Measurements from ENCODE around the gene MSI2.

The MSI2 gene

DNA sequence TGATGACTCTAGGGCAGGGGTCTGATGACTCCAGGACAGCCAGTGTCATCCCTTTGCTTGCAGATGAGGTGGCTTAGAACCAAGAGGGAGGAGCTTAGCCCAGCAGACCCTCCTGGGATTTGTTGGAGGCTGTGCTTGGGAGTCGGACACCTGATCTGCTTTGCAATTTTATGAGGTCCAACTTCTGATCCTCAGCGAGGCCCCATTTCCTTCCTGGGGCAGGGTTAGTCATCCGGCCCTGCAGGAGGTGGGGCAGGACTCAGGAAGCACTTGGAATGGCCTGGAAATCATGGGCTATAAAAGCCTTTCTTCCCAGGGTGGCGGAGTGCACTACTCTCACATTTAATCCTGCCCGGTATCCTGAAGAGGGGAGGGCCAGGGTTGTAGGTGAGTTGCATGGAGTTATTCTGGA, 168.5 kb downstream of the MSI2 start:
- 0 out of 2 replicates have a peak, but pooled peaks have one; percentile 22 for TF ChIP-seq NFIC (IDR thresholded peaks at IDR 0.05)
- no peak for TF ChIP-seq TAF1 (IDR thresholded peaks at IDR 0.05; ENCODE audit: low read depth)
- peak; percentile 57; the same call in 1 of the 2 replicates for TF ChIP-seq EP300 (IDR thresholded peaks at IDR 0.05; ENCODE audit: borderline replicate concordance)
- no peak for TF ChIP-seq MAX (IDR thresholded peaks at IDR 0.05)
- TF ChIP-seq RAD21 (IDR thresholded peaks at IDR 0.05; ENCODE audit: low read depth) = no peak
- TF ChIP-seq TCF12 (IDR thresholded peaks at IDR 0.05; ENCODE audit: low read depth) = peak; percentile 36; the same call in 1 of the 2 replicates
- TF ChIP-seq, protein P1, sequence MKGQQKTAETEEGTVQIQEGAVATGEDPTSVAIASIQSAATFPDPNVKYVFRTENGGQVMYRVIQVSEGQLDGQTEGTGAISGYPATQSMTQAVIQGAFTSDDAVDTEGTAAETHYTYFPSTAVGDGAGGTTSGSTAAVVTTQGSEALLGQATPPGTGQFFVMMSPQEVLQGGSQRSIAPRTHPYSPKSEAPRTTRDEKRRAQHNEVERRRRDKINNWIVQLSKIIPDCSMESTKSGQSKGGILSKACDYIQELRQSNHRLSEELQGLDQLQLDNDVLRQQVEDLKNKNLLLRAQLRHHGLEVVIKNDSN (IDR thresholded peaks at IDR 0.05) = no peak
- no peak for TF ChIP-seq CREB1 (IDR thresholded peaks at IDR 0.05; ENCODE audit: low read depth)
- no peak for TF ChIP-seq EGR1 (IDR thresholded peaks at IDR 0.05)

DNA sequence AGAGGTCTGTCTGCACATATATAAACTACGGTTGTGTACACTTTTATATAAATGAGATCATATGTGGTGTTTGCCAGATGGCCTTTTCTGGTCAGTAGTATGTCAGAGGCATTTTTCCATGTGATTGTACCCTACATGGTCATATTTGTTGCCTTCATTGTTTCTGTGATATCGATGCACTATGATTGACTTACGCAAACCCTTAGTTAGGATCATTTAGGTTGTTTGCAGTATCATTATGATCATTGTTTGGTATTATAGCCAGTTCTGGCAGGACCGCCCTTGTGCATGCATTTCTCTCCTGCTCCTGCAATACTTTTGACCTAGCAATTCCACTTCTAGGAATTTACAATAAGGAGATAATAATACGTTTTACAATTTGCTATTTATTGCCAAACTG, 169.1 kb downstream of the MSI2 start:
- no peak for TF ChIP-seq MAX (IDR thresholded peaks at IDR 0.05)
- TF ChIP-seq NFIC (IDR thresholded peaks at IDR 0.05) = no peak
- TF ChIP-seq ZBTB7A (IDR thresholded peaks at IDR 0.05; ENCODE audit: low read depth) = no peak
- no peak for TF ChIP-seq CEBPB (IDR thresholded peaks at IDR 0.05)
- no peak for TF ChIP-seq TCF12 (IDR thresholded peaks at IDR 0.05; ENCODE audit: low read depth)
- no peak for TF ChIP-seq RAD21 (IDR thresholded peaks at IDR 0.05; ENCODE audit: low read depth)
- TF ChIP-seq, protein P1 (IDR thresholded peaks at IDR 0.05) = no peak
- no peak for TF ChIP-seq CREB1 (IDR thresholded peaks at IDR 0.05; ENCODE audit: low read depth)
- no peak for TF ChIP-seq REST (IDR thresholded peaks at IDR 0.05; ENCODE audit: low read depth)
- TF ChIP-seq YY1 (IDR thresholded peaks at IDR 0.05; ENCODE audit: low read depth) = no peak
- TF ChIP-seq FOXM1 (IDR thresholded peaks at IDR 0.05; ENCODE audit: borderline replicate concordance, low read depth) = no peak
- TF ChIP-seq EP300 (IDR thresholded peaks at IDR 0.05; ENCODE audit: borderline replicate concordance) = no peak
- no peak for TF ChIP-seq TEAD4 (IDR thresholded peaks at IDR 0.05)

DNA sequence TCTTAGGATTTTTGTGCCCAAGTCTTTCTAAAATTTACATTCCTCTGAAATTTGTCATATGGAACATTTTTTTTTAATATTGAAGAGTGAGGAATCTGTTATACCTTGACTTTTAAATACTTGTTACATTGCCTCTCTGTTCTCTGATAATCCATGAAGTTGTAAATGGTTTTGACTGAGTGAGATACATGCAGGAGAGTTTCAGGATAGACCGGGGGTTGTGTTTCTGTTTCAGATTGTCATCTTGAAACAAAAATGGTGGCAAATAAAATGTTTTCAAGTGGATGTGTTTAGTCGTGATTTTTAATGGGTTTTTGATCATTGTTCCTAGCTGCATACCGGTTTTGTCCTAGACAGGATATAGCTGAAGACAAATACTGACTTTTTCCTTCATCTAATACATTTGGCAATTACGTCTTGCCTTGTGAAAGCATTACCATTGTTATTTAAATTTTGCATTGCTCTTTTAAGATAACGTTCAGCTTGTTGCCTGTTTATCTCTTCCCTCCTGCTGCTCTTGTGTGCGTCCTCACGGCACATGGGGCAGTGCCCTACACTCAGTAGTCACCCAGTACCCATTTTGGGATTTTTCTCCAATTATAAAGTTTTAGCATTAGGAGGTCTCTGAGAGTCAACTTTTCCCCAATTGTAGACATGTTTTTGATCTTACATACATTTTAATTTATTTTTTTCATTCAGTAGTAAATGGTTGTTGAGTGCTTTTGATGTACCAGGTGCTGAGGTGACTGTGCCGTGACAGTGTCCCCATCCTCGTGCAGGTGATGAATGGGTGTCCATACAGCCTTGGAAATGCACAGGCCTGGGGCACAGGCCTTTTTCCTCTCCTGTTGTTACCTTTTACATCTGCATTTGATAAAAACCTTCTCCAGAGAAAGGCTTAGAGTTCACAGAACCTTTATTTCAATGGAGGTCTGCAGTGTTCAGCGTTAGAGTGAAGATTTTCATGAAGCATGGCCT, 169.9 kb downstream of the MSI2 start:
- TF ChIP-seq, protein P1 (IDR thresholded peaks at IDR 0.05) = no peak
- no peak for TF ChIP-seq CEBPB (IDR thresholded peaks at IDR 0.05)
- TF ChIP-seq EP300 (IDR thresholded peaks at IDR 0.05; ENCODE audit: borderline replicate concordance) = no peak
- TF ChIP-seq NFIC (IDR thresholded peaks at IDR 0.05) = no peak
- TF ChIP-seq TCF12 (IDR thresholded peaks at IDR 0.05; ENCODE audit: low read depth) = no peak
- no peak for TF ChIP-seq TEAD4 (IDR thresholded peaks at IDR 0.05)
- no peak for TF ChIP-seq MAX (IDR thresholded peaks at IDR 0.05)
- no peak for TF ChIP-seq EGR1 (IDR thresholded peaks at IDR 0.05)
- TF ChIP-seq TAF1 (IDR thresholded peaks at IDR 0.05; ENCODE audit: low read depth) = no peak
- TF ChIP-seq REST (IDR thresholded peaks at IDR 0.05; ENCODE audit: low read depth) = no peak
- no peak for TF ChIP-seq CREB1 (IDR thresholded peaks at IDR 0.05; ENCODE audit: low read depth)
- no peak for TF ChIP-seq YY1 (IDR thresholded peaks at IDR 0.05; ENCODE audit: low read depth)

DNA sequence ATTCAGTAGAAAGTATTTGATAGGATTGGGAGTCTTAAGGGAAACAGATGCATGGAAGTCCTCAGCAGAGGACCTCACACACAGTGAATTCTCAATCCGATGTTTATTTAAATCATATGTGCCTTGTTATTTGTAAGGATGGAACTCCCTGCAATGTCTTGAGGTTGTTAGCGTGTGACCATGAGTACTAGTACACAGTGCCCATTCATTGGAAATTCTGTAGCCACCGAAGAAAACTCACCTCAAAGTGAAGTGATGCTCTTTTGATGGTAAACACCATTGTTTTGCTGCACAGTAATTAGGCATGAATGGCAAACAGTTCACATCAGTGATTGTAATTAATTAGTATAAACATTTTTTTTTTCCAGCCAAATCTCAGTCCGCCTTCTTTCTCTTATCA, 173.6 kb downstream of the MSI2 start:
- TF ChIP-seq NFIC (IDR thresholded peaks at IDR 0.05) (no peak), TCF12 (IDR thresholded peaks at IDR 0.05; ENCODE audit: low read depth) (no peak), TAF1 (IDR thresholded peaks at IDR 0.05; ENCODE audit: low read depth) (no peak)

GRCh38 chr17:57431415-57431814, 175.1 kb downstream of the MSI2 start:
- TF ChIP-seq ZBTB7A (IDR thresholded peaks at IDR 0.05; ENCODE audit: low read depth) = no peak
- TF ChIP-seq EGR1 (IDR thresholded peaks at IDR 0.05) = no peak
- no peak for TF ChIP-seq NFIC (IDR thresholded peaks at IDR 0.05)
- TF ChIP-seq, protein P1 (IDR thresholded peaks at IDR 0.05) = no peak
- no peak for TF ChIP-seq CREB1 (IDR thresholded peaks at IDR 0.05; ENCODE audit: low read depth)
- no peak for TF ChIP-seq TEAD4 (IDR thresholded peaks at IDR 0.05)
- no peak for TF ChIP-seq FOXM1 (IDR thresholded peaks at IDR 0.05; ENCODE audit: borderline replicate concordance, low read depth)
- TF ChIP-seq REST (IDR thresholded peaks at IDR 0.05; ENCODE audit: low read depth) = no peak
- TF ChIP-seq CEBPB (IDR thresholded peaks at IDR 0.05) = no peak
- TF ChIP-seq TCF12 (IDR thresholded peaks at IDR 0.05; ENCODE audit: low read depth) = no peak
- no peak for TF ChIP-seq RAD21 (IDR thresholded peaks at IDR 0.05; ENCODE audit: low read depth)

Data from Ishikawa (cell line).